ENCODE results near the gene LRRC25.

DNA sequence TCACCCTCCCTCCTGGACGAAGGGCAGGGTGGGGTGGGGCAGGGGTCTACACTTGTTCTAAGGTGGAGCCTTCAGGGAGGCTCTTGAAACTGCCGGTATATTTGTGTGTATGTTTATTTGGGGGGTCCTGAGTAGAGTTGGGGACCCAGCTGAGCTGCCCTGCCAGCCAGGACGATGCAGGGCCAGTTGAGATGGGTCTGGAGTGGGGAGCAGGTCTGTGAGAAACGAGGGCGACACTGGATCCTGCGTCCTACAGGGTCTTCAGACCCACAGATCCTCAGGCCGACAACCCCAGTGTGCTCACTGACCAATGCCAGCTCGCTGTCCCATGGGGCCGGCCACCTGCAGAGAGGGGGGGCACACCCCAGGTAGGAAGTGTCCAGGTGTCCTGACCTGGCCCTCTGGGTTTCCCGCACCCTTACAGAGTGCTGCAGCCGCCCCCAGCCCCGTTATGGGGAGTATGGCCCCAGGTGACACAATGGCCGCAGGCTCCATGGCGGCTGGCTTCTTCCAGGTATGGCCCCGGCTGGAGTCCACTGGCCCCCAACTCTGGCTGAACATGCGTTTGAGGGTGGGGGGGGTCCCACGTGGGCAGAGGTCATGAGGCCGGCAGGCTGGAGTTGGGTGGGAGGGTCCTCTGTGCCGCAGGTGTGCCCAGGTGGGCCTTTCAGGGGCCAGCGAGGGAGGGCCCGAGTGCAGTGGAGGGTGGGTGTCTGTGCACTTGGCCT is 33.2 kb upstream of the LRRC25 start:
- TF ChIP-seq, protein P1, sequence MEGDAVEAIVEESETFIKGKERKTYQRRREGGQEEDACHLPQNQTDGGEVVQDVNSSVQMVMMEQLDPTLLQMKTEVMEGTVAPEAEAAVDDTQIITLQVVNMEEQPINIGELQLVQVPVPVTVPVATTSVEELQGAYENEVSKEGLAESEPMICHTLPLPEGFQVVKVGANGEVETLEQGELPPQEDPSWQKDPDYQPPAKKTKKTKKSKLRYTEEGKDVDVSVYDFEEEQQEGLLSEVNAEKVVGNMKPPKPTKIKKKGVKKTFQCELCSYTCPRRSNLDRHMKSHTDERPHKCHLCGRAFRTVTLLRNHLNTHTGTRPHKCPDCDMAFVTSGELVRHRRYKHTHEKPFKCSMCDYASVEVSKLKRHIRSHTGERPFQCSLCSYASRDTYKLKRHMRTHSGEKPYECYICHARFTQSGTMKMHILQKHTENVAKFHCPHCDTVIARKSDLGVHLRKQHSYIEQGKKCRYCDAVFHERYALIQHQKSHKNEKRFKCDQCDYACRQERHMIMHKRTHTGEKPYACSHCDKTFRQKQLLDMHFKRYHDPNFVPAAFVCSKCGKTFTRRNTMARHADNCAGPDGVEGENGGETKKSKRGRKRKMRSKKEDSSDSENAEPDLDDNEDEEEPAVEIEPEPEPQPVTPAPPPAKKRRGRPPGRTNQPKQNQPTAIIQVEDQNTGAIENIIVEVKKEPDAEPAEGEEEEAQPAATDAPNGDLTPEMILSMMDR (IDR thresholded peaks at IDR 0.05) = no peak
- TF ChIP-seq POLR2A (IDR thresholded peaks at IDR 0.05) (no peak), EP300 (IDR thresholded peaks at IDR 0.05) (no peak)
